Natural killer cell (primary cell): ENCODE results near the gene CDH23. TPM values are rescaled to one million over a fixed set of nuclear protein-coding genes. Genes with fewer than 3 reads are reported as not detected.

Experiments
- ATAC-seq, 3 donors: fragments of 150-1000 bp in 2 of 3; fragments of 200-7000 bp in 1 of 3; cut with Tn5 transposase; 1 replicate in 1 of 3; 2 replicates in 2 of 3; pipeline ENCODE4 v1.10.0; 2021; ENCODE audit warnings: mild to moderate bottlenecking in 2 of 3, moderate library complexity in 2 of 3
- DNase-seq, 2 donors: peaks; one replicate each; pipeline versions ENCODE4 v3.0.0 to v3.0.0-alpha.2; 2013 to 2021; ENCODE audit warnings: mixed read lengths in 1 of 2
- H3K27ac ChIP-seq: one replicate; pipeline ENCODE4 v1.5.1; 2013; ENCODE audit warnings: mild to moderate bottlenecking, low read length
- H3K27me3 ChIP-seq: one replicate; pipeline ENCODE4 v1.6.1; 2013; ENCODE audit warnings: low read length; ENCODE audit not compliant: control insufficient read depth, insufficient read depth
- H3K36me3 ChIP-seq: one replicate; pipeline ENCODE4 v1.6.1; 2013; ENCODE audit warnings: low read length; ENCODE audit not compliant: control insufficient read depth, insufficient read depth
- H3K4me1 ChIP-seq: one replicate; pipeline ENCODE4 v1.6.1; 2013; ENCODE audit warnings: low read length; ENCODE audit not compliant: control insufficient read depth, insufficient read depth
- H3K4me3 ChIP-seq: one replicate; pipeline ENCODE4 v1.5.1; 2013; ENCODE audit warnings: low read length
- H3K9me3 ChIP-seq: one replicate; pipeline ENCODE4 v1.6.1; 2013; ENCODE audit warnings: low read length; ENCODE audit not compliant: control insufficient read depth, insufficient read depth
- H3K27ac Mint-ChIP-seq, 2 donors: one replicate each; pipeline ENCODE4 v1.8.0; 2022; ENCODE audit warnings: mild to moderate bottlenecking in 2 of 2, mixed read lengths in 2 of 2, moderate library complexity in 1 of 2
- H3K27me3 Mint-ChIP-seq, 2 donors: one replicate each; pipeline ENCODE4 v1.8.0; 2022; ENCODE audit warnings: low read depth in 2 of 2, mixed read lengths in 2 of 2
- H3K36me3 Mint-ChIP-seq: one replicate; pipeline ENCODE4 v1.8.0; 2022; ENCODE audit warnings: mixed read lengths
- H3K4me1 Mint-ChIP-seq, 2 donors: one replicate each; pipeline ENCODE4 v1.8.0; 2022; ENCODE audit warnings: mixed read lengths in 2 of 2
- H3K4me3 Mint-ChIP-seq: one replicate; pipeline ENCODE4 v1.8.0; 2022; ENCODE audit warnings: mild to moderate bottlenecking, moderate library complexity, mixed read lengths
- H3K9me3 Mint-ChIP-seq, 2 donors: one replicate each; pipeline ENCODE4 v1.8.0; 2022; ENCODE audit warnings: mixed read lengths in 2 of 2
- WGBS: methylation state at CpG from one replicate; pipeline ENCODE4 v1.1.7; 2013; ENCODE audit warnings: missing lambda C conversion rate; ENCODE audit not compliant: insufficient coverage; 5-methylcytosine and 5-hydroxymethylcytosine counted together
- intact Hi-C: fragments of 100-400 bp; cut with micrococcal nuclease; formaldehyde crosslinking; loops from one replicate; pipeline ENCODE4 v1.14.2; 2022
- total RNA-seq, 4 donors: library from RNA; stranded (reverse); fragments of 120-200 nt in 1 of 4; gene quantifications; one replicate each; pipeline versions ENCODE4 v1.2.3 to v1.2.4, GENCODE V29; 2013 to 2022
- TF ChIP-seq, protein P1 (sequence below): fragments of 200-600 bp; IDR thresholded peaks from one replicate; pipeline ENCODE4 v1.8.0; 2022; ENCODE audit warnings: antibody characterized with exemption

CDH23 gene
- total RNA-seq, 3 donors from 2014 or later (not counting 1 experiment from before 2014, with no cell fraction given) = 1.2 to 6.0 (median 4.3) TPM

DNA sequence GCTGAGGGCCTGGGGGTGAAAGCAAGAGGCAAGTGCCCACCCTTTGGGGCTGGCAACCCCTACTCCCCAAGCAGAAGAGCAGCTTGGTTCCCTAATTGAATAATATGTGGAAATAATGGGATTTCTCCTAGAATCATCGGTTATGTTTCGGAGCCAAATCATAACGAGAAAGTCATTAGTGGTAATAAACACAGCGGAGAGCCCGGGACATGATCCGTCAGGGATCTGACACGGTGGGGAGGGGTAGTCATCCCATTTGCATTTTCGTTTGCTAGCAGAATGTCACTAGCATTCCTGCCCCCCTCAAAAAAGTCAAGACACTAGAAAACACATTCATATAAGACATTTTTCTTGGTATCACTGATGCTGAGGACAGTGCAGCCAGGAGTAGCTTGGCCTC lies 140.4 kb downstream of the CDH23 start:
- Histone ChIP-seq H3K4me1 (no peaks in the 10 kb centered on the region), H3K36me3 (no peaks in the 10 kb centered on the region), H3K27me3 (no peaks in the 10 kb centered on the region), H3K9me3 (no peaks in the 10 kb centered on the region), H3K27ac (no peak overlapping the region), H3K4me3 (no peak overlapping the region)
- intact Hi-C loops = no loop called here
- H3K27me3 Mint-ChIP-seq = peaks cover 0 to 4% of the 10 kb centered on the region in 2 donors
- H3K4me1 Mint-ChIP-seq = no peaks in the 10 kb centered on the region
- no peak overlapping the region for H3K27ac Mint-ChIP-seq
- TF ChIP-seq, protein P1, sequence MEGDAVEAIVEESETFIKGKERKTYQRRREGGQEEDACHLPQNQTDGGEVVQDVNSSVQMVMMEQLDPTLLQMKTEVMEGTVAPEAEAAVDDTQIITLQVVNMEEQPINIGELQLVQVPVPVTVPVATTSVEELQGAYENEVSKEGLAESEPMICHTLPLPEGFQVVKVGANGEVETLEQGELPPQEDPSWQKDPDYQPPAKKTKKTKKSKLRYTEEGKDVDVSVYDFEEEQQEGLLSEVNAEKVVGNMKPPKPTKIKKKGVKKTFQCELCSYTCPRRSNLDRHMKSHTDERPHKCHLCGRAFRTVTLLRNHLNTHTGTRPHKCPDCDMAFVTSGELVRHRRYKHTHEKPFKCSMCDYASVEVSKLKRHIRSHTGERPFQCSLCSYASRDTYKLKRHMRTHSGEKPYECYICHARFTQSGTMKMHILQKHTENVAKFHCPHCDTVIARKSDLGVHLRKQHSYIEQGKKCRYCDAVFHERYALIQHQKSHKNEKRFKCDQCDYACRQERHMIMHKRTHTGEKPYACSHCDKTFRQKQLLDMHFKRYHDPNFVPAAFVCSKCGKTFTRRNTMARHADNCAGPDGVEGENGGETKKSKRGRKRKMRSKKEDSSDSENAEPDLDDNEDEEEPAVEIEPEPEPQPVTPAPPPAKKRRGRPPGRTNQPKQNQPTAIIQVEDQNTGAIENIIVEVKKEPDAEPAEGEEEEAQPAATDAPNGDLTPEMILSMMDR = no peak
- DNase-seq (no peak), ATAC-seq (no peak)
- no peaks in the 10 kb centered on the region for H3K36me3 Mint-ChIP-seq
- 87% methylated on average over 8 of the region's 8 CpGs for WGBS
- H3K4me3 Mint-ChIP-seq = no peak overlapping the region
- H3K9me3 Mint-ChIP-seq = no peaks in the 10 kb centered on the region

DNA sequence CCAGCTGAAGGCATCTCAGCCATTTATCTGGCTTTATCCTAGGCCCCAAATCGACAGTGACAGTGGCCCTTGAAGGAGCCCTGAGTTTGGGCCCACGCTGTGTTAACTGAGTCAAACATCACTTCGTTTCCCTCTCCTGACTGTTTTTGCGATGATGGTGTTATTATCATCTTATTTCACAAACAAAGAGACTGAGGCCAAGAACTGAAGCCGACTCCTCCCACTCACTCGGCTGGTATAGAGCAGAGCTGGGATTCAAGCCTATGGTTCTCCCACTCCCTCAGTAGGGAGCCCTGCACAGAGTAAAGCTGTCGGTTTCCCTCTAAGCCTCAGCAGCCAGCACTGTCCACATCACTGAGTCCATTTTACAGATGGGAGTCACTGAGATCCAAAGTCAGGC lies 141.0 kb downstream of the CDH23 start:
- H3K27me3 ChIP-seq = no peaks in the 10 kb centered on the region
- Mint-ChIP-seq H3K27me3 (peaks cover 0 to 4% of the 10 kb centered on the region in 2 donors), H3K27ac (no peak overlapping the region), H3K36me3 (no peaks in the 10 kb centered on the region), H3K9me3 (no peaks in the 10 kb centered on the region), H3K4me3 (no peak overlapping the region), H3K4me1 (no peaks in the 10 kb centered on the region)
- no peaks in the 10 kb centered on the region for H3K36me3 ChIP-seq
- H3K4me1 ChIP-seq = no peaks in the 10 kb centered on the region
- DNase-seq = no peak
- no peak overlapping the region for H3K4me3 ChIP-seq
- 86% methylated on average over 7 of the region's 7 CpGs for whole genome bisulfite sequencing
- ATAC-seq = no peak
- TF ChIP-seq, protein P1 = no peak
- no peaks in the 10 kb centered on the region for H3K9me3 ChIP-seq
- H3K27ac ChIP-seq = no peak overlapping the region
- intact Hi-C loops = no loop called here

DNA sequence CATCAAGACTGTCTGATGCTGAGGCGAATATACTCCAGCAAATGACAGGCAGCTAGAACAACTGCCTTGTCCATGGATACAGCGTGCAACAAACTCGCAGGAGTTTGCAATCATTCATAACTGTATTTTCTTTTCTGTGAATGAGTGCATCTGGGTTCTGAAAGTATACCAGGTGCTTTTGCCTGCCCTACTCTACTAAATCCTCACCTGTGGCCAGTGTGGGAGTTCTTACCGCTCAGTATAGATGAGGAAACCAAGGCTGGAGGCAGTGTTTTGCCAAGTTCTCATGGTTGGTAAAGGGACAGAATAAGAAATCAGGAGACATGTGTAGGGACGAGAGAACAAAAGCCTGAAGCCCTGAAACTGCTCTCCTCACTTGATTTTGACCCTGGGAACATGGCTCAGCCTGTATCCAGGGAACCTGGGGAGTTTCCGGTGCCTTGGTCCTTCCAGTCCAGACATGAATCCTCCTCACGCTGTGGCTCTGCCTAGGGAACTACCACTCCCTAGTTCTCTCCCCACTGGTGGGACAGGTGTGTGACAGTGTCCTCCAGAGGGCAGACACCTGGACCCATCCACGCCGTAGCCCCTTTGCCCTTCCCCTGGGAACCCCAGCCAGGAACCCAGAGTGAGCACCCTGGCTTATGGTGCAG lies 142.0 kb downstream of the CDH23 start:
- ATAC-seq = no peak

More for the DNA sequence above, 142.0 kb downstream of the CDH23 start:
- no peak overlapping the region for H3K27ac ChIP-seq
- H3K4me3 ChIP-seq = no peak overlapping the region
- Mint-ChIP-seq H3K27ac (no peak overlapping the region), H3K4me3 (no peak overlapping the region), H3K36me3 (no peaks in the 10 kb centered on the region), H3K9me3 (no peaks in the 10 kb centered on the region), H3K4me1 (no peaks in the 10 kb centered on the region), H3K27me3 (peaks cover 0 to 4% of the 10 kb centered on the region in 2 donors)
- H3K27me3 ChIP-seq = no peaks in the 10 kb centered on the region
- TF ChIP-seq, protein P1 = no peak
- WGBS = 79% methylated on average over 9 of the region's 9 CpGs
- no peak for DNase-seq
- intact Hi-C loops = no loop called here
- no peaks in the 10 kb centered on the region for H3K36me3 ChIP-seq
- H3K9me3 ChIP-seq = no peaks in the 10 kb centered on the region
- no peaks in the 10 kb centered on the region for H3K4me1 ChIP-seq
